Raji (cell line): Measurements from ENCODE around the gene STOX2.

Source experiments
- POLR2A ChIP-seq: IDR thresholded peaks from 2 replicates; pipeline ENCODE4 v1.6.1; 2011; ENCODE audit warnings: low read depth, low read length, control low read depth; ENCODE audit not compliant: insufficient read depth

Gene STOX2

DNA sequence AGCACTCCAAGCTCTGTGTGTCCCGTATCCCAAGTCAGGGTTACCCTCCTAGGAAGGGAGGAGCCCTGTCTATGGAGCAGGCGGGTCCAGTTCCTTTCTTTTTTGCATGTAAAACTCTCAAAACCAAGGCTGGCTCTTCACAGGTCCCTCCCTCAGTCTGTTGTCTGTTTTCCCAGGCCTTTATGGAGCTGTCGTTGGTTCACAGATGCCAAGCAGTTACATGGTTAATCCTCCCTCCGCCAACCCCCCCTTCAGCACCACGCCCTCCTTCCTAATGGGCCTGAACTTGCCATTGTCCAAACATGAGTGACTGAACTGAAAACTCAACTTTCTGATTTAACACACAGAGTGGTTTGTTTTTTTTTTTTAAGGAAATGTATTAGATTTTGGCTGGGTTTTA is 148.3 kb downstream of the STOX2 start:
- no peak for TF ChIP-seq POLR2A

DNA sequence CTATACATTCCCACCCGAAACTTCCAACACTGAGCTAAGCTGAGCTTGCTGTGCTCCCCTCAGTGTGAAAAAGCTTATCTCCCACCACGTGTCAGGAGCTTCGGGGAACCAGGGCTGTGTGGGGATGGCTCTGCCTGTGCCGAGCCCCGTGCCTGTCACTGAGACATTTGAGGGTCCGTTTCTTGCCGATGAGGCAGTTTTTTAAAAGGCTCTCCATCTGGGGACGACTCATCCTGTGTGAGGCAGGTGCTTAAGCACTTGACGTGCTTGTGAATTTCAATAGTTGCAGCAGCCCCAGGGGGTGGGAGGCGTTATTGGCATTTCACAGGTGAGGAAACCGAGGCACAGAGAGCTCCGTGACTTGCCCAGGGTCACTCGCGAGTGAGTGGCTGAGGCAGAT is 151.8 kb downstream of the STOX2 start:
- no peak for TF ChIP-seq POLR2A

DNA sequence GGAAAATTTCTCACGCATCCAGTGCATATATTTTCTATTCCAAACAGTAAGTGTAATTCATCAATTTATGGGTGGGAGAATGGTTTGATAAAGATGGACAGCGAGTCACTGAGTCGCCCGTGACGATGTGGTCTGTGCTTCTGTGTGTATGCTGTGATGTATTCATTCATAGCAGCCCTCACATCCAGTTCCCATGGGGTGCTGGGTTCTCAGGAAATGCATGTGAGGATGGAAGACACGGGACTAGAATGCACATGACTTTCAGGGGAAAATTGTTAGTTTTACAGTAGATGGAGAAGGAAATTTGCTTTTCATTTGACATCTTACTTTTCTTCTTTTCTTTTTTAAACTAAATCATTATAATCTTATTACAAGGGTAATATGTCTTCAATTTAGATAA is 152.9 kb downstream of the STOX2 start:
- no peak for TF ChIP-seq POLR2A

DNA sequence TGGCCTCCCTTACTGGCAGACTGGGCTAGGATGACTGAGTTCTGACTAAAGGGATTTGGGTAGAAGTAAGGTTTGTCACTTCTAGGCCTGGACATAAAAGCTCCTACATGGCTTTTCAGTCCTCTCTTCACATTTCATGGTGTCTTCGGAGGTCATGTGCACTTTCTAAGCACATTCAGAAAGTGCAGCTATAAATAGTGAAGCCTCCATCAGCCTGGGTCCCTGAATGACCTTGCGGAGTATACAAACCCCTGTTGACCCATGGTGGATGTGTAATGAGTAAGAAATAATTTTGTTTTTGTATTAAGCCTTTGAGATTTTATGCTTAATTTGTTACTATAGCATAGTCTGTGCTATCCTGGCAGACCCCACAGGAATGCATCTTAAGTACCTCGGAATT is 154.0 kb downstream of the STOX2 start:
- TF ChIP-seq POLR2A, result no peak

DNA sequence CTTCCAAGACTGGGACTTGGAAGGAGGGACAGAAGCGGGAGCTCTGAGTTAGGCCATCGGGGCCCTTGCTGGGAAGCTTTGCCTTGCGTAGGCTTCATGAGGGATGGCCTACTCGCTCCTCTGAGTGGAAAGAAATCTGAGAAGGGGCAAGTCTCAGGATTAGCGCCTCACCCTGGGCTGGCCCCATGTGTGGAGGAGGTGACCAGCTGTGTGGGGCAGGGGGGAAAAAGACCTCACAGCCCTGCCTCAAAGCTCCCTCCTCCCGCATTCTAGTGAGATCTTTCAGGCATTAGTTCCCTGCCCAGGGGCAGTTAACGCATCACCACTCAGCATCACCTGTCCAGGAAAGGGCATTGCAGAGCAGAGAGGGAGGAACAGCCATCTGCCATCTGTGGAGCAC is 156.5 kb downstream of the STOX2 start:
- no peak for TF ChIP-seq POLR2A

DNA sequence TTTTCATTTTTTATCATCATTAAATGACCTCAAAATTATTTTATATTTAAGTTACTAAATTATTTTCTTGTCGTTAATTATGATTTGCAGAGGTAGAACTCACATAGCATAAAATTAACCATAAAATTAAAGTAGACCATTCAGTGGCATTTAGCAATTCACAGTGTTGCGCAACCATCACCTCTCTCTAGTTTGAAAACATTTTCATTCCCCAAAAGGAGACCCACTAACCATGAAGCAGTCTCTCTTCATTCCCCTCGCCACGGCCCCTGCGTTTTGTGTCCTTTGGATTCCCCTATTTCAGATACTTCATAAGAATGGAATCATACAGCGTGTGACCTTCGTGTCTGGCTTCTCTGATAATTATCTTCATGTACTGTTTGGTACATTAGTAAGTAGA is 157.7 kb downstream of the STOX2 start:
- TF ChIP-seq POLR2A, result no peak

DNA sequence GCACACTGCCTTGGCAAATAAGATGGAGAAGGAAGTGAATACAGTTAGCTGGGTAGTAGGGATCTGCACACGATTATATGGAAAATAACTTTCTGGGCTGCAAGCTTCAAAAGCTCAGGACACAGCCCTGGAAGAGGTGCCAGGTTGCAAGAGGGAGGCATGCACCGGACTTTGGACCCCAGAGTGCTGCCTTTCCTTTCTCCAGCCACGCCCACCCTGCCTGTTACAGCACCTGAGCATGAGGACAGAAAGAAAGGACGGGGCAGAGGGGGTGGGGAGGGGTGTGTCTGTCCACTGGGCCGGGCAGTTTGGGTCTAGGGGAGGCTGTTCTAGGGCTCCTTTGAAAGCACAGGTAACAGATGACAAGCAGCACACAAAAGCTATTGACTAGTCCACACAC is 159.8 kb downstream of the STOX2 start:
- no peak for TF ChIP-seq POLR2A

DNA sequence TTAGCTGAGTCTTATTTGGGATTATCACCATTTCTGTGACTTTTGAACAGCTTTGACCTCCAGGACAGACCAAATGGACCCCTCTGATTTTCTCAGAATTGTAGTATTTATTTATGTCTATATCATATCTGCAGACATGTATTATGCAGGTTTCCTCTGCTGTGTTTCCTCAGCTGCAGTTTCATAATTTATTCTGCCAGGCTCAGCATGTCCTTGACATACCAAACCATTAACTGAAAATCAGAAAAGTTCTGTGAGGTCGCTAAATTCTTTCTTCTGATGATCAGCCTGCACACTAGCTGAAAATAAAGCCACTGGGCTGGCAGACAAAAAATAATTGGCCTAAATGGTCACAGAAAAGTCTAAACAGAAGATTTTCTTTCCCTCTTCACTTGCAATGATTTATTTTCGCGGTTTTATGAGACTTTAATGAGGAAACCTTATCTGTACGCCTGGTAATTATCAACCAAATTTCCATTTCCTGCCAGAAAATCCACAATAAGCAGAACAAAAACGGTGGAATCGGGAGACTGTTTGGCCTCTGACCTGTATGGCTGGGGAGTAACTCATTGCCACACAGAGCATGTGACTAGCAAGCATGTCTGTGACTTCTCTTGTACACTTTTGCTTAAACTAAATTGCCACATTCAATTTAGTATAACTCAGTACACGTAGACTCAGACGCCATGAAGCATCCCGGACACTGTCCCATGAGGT is 161.6 kb downstream of the STOX2 start:
- no peak for TF ChIP-seq POLR2A

DNA sequence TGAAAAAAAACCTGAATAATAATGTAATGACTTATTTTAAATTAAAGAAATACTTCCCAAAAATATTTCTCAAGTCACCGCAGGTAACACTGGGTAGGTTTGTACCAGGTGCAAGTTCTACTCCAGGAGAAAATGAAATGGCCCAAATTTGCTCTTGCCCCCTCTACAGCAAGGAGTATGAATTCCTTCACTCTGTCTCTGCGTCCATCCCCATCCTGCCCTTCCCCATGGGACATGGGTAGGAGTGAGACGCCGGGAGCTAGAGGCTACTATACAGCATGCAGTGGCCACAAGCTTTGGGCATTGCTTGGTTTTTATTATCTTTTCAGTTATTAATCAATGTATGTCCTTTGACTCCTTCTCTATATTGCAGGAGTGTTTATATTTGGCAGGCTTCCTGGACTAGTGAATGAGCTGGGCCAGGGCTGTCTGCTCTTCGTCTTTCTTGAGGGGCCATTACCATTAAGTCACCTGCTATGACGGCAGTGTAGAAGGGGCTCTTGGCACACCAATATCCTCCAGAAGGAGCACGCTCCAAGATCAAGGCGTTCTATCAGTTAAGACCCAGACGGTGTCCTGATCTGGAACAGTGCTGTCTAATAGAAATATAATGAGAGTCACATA is 162.9 kb downstream of the STOX2 start:
- TF ChIP-seq POLR2A, result no peak
